Large intestine (tissue), 3 donors: ENCODE results near the gene TCEANC. TPM values are rescaled to one million over a fixed set of nuclear protein-coding genes. Genes with fewer than 3 reads are reported as not detected.
A peak's percentile ranks its signal among the peaks of the same experiment; 100 is the strongest.

Experiments used
- DNase-seq, 2 donors: peaks; one replicate each; pipeline versions ENCODE4 v3.0.0 to v3.0.0-alpha.2; 2013
- H3K27ac ChIP-seq: one replicate; pipeline ENCODE4 v1.5.1; 2013; ENCODE audit warnings: low read length
- H3K27me3 ChIP-seq: 2 replicates; pipeline ENCODE4 v1.6.1; 2013; ENCODE audit warnings: low read length; ENCODE audit not compliant: control insufficient read depth, insufficient read depth
- H3K36me3 ChIP-seq: 2 replicates; pipeline ENCODE4 v1.6.1; 2013; ENCODE audit warnings: low read length; ENCODE audit not compliant: control insufficient read depth, insufficient read depth
- H3K4me1 ChIP-seq: one replicate; pipeline ENCODE4 v1.6.1; 2013; ENCODE audit warnings: low read length; ENCODE audit not compliant: control insufficient read depth, insufficient read depth
- H3K4me3 ChIP-seq: one replicate; pipeline ENCODE4 v1.5.1; 2013; ENCODE audit warnings: low read length
- H3K9me3 ChIP-seq: one replicate; pipeline ENCODE4 v1.6.1; 2013; ENCODE audit warnings: mild to moderate bottlenecking, low read depth, low read length, moderate library complexity; ENCODE audit not compliant: control insufficient read depth
- WGBS: methylation state at CpG from one replicate; pipeline ENCODE4 v1.1.5; 2013; ENCODE audit warnings: low lambda C conversion rate; ENCODE audit not compliant: insufficient coverage; 5-methylcytosine and 5-hydroxymethylcytosine counted together
- polyA plus RNA-seq: library from polyadenylated mRNA; unstranded; fragments of 120-200 nt; gene quantifications from one replicate; pipeline ENCODE4 v1.2.1, GENCODE V29; 2013

TCEANC gene
- polyA plus RNA-seq, 1 donor = 3.6 TPM

- peaks cover 8% of the 10 kb centered on the region for H3K4me1 ChIP-seq
- WGBS = no CpG with 5 or more reads among the region's 3 CpGs
- no peak overlapping the region for H3K4me3 ChIP-seq
- H3K27ac ChIP-seq = no peak overlapping the region
- no peaks in the 10 kb centered on the region for H3K27me3 ChIP-seq
- no peak for DNase-seq
- H3K36me3 ChIP-seq = no peaks in the 10 kb centered on the region
- no peaks in the 10 kb centered on the region for H3K9me3 ChIP-seq
Measured at GRCh38 chrX:13690836-13691235, 37.9 kb downstream of the TCEANC start.

GRCh38 chrX:13691841-13692371 lies 39.0 kb downstream of the TCEANC start:
- no peaks in the 10 kb centered on the region for H3K36me3 ChIP-seq
- peaks cover 8% of the 10 kb centered on the region for H3K4me1 ChIP-seq
- no CpG with 5 or more reads among the region's 7 CpGs for WGBS
- H3K4me3 ChIP-seq = no peak overlapping the region
- no peak overlapping the region for H3K27ac ChIP-seq
- no peaks in the 10 kb centered on the region for H3K27me3 ChIP-seq
- DNase-seq = peak in 1 of 2 donors; percentile 37
- no peaks in the 10 kb centered on the region for H3K9me3 ChIP-seq

GRCh38 chrX:13692771-13693231 lies 39.9 kb downstream of the TCEANC start:
- Histone ChIP-seq H3K36me3 (no peaks in the 10 kb centered on the region), H3K27ac (no peak overlapping the region), H3K4me1 (peaks cover 8% of the 10 kb centered on the region), H3K27me3 (no peaks in the 10 kb centered on the region), H3K4me3 (no peak overlapping the region), H3K9me3 (no peaks in the 10 kb centered on the region)
- DNase-seq = no peak
- WGBS = no CpG with 5 or more reads among the region's 5 CpGs

GRCh38 chrX:13693341-13693961 lies 40.5 kb downstream of the TCEANC start:
- Histone ChIP-seq H3K4me1 (peaks cover 8% of the 10 kb centered on the region), H3K9me3 (no peaks in the 10 kb centered on the region), H3K36me3 (no peaks in the 10 kb centered on the region), H3K4me3 (no peak overlapping the region), H3K27ac (no peak overlapping the region), H3K27me3 (no peaks in the 10 kb centered on the region)
- no peak for DNase-seq
- WGBS = no CpG with 5 or more reads among the region's 7 CpGs

- H3K4me1 ChIP-seq = peaks cover 8% of the 10 kb centered on the region
Measured at GRCh38 chrX:13694359-13694758, 41.4 kb downstream of the TCEANC start.

GRCh38 chrX:13694983-13695382 lies 42.0 kb downstream of the TCEANC start:
- Histone ChIP-seq H3K36me3 (no peaks in the 10 kb centered on the region), H3K27ac (no peak overlapping the region), H3K4me3 (no peak overlapping the region), H3K9me3 (no peaks in the 10 kb centered on the region), H3K4me1 (peaks cover 9% of the 10 kb centered on the region), H3K27me3 (no peaks in the 10 kb centered on the region)
- 60% methylated on average over 1 of the region's 8 CpGs for WGBS
- no peak for DNase-seq

More at GRCh38 chrX:13694359-13694758, 41.4 kb downstream of the TCEANC start:
- no CpG with 5 or more reads among the region's 2 CpGs for WGBS
- Histone ChIP-seq H3K9me3 (no peaks in the 10 kb centered on the region), H3K27ac (no peak overlapping the region), H3K4me3 (no peak overlapping the region), H3K36me3 (no peaks in the 10 kb centered on the region), H3K27me3 (no peaks in the 10 kb centered on the region)
- DNase-seq = no peak

GRCh38 chrX:13695601-13696115 lies 42.7 kb downstream of the TCEANC start:
- DNase-seq = peak in 1 of 2 donors; percentile 20
- H3K36me3 ChIP-seq = no peaks in the 10 kb centered on the region
- H3K9me3 ChIP-seq = no peaks in the 10 kb centered on the region
- no peak overlapping the region for H3K4me3 ChIP-seq
- peaks cover 8% of the 10 kb centered on the region for H3K4me1 ChIP-seq
- WGBS = no CpG with 5 or more reads among the region's 4 CpGs
- H3K27ac ChIP-seq = peak overlapping the region; percentile 6
- H3K27me3 ChIP-seq = no peaks in the 10 kb centered on the region

- no peaks in the 10 kb centered on the region for H3K27me3 ChIP-seq
- H3K27ac ChIP-seq = no peak overlapping the region
- H3K9me3 ChIP-seq = no peaks in the 10 kb centered on the region
- WGBS = no CpG with 5 or more reads among the region's 2 CpGs
- no peak overlapping the region for H3K4me3 ChIP-seq
- H3K4me1 ChIP-seq = peaks cover 6% of the 10 kb centered on the region
- no peaks in the 10 kb centered on the region for H3K36me3 ChIP-seq
- no peak for DNase-seq
Measured at GRCh38 chrX:13697455-13697854, 44.5 kb downstream of the TCEANC start.

GRCh38 chrX:13697976-13698375 lies 45.0 kb downstream of the TCEANC start:
- WGBS = no CpG with 5 or more reads among the region's 1 CpG
- H3K27ac ChIP-seq = no peak overlapping the region
- H3K36me3 ChIP-seq = no peaks in the 10 kb centered on the region
- no peak for DNase-seq
- H3K9me3 ChIP-seq = no peaks in the 10 kb centered on the region
- no peak overlapping the region for H3K4me3 ChIP-seq
- no peaks in the 10 kb centered on the region for H3K27me3 ChIP-seq
- H3K4me1 ChIP-seq = peaks cover 6% of the 10 kb centered on the region

GRCh38 chrX:13698432-13698831 lies 45.5 kb downstream of the TCEANC start:
- no peaks in the 10 kb centered on the region for H3K36me3 ChIP-seq
- H3K27me3 ChIP-seq = no peaks in the 10 kb centered on the region
- H3K27ac ChIP-seq = no peak overlapping the region
- H3K4me3 ChIP-seq = no peak overlapping the region
- WGBS = no CpG with 5 or more reads among the region's 1 CpG
- H3K4me1 ChIP-seq = peaks cover 6% of the 10 kb centered on the region
- DNase-seq = no peak
- H3K9me3 ChIP-seq = no peaks in the 10 kb centered on the region
